ENCODE results near the gene PMFBP1.
"Not testable (repeated sequence)": the region's sequence is repeated elsewhere in the genome, so short reads cannot be mapped to it uniquely, and the experiment has no call there.

The PMFBP1 gene

DNA sequence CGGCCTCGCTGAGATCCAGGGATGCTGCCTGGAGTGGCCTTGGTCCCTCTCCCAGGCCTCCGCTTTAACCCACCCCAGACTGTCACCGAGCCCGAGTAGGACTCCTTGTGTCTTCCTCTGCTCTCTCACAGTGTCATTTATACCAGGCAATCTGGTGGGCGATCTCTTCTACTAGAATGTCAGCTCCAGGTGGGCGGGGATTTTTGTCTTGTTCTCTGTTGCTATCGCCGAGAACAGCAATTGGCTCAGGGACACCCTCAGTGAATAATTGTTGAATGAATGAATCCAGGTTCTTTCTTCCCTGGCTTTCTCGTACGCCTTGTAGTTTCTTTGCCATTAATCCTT lies 77.7 kb downstream of the PMFBP1 start:
- no peak for DNase-seq

- DNase-seq, result peak; percentile 99
Measured at GRCh38 chr16:72093448-72094265, 78.3 kb downstream of the PMFBP1 start, which contains the start of the genes DHX38 and TXNL4B. Gene DHX38, plus strand, starts transcription at chr16:72093847. Its CDS starts 2,311 bp downstream, at chr16:72096158. Gene TXNL4B, minus strand, starts transcription at chr16:72093620. Its CDS starts 2,871 bp downstream, at chr16:72090749.

DNA sequence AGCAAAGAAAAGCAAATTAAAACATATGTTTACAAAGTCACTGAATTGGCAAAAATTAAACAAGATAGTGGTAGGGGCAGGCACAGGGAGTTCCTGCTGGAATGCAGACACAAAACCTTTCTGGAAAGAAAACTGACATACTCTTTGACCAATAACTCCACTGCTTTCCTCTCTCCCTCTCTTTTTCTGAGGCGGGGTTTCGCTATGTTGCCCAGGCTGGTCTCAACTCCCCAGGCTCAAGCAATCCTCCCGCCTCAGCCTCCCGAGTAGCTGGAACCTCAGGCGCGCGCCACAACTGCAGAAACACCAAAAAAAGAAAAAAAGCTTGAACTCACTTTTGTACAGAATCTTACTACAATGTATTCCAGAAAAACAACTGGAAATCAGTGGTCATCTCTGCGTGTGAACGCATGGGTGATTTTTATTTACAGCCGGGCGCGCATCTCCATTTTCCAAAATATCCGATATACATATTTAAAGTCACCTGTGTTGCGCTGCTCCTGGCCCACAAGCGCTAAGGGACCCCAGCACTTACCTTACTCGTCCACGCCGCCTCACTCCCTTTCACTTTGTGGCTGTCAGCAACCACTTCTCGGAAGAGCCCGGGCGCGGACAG lies 79.0 kb downstream of the PMFBP1 start:
- peak; percentile 53 for DNase-seq

- DNase-seq, result no peak
Measured at GRCh38 chr16:72091217-72091616, 80.7 kb downstream of the PMFBP1 start.

DNA sequence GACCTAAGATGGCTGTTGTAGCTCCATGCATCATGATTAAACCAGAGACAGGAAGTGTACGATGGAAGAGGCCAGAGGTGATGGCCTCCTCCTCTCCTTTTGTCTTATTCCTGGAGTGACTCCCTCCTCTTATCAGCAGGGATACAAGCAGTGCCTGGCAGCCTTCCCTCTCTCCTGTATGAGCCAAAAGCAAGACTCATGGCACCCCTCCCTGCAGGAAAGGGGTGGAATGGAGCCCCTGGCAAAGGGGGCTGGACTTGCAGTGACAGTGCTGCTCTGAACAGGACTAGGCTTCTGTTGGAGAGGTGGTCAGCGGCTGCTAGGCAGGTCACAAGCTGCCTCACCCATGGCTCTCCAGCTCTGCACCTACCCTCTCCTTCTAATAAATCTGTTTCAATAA lies 87.0 kb downstream of the PMFBP1 start:
- no peak for DNase-seq

DNA sequence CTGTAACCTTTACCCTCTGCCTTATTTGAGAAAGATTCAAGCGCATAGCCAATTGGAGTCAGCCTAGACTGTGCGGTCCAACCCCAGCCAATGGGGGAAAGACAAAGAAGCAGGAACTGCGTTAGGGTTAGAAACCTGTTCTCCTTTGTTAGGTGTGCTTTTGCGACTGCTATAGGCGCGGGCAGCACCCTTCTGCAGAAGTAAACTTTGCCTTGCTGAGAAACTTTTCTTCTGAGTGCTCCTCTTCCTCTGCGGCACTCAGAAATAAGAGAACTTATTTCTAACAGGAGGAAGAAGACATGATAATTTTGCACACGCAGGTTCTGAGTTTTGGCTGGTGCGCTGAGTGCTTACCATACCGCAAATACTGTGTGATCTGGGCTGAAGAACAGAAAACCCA lies 87.5 kb downstream of the PMFBP1 start:
- no peak for DNase-seq

DNA sequence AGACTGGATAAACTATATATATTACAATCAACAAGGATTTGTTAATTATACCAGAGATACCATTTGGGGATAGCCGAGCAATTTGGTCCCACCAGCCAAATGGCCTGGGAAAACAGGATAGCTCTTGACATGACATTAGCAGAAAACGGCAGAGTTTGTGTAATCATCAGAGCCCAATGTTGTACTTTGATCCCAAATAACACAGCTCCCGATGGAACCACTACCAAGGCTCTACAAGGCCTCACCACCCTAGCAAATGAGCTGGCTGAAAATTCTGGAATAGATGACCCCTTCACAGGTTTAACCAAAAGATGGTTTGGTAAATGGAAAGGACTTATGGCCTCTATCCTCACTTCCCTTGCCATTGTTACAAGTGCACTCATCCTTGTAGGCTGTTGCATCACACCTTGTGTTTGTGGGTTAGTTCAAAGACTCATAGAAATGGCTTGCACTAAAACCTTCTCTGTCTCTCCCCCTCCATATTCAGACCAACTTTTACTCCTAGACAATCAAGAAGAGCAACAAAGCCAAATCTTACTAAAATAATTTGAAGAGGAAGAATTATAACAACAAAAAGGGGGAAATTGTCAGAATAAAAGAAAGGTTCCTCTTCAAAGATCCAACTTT lies 88.1 kb downstream of the PMFBP1 start:
- DNase-seq, result no peak

GRCh38 chr16:72076991-72077706 lies 94.8 kb downstream of the PMFBP1 start:
- not testable (repeated sequence) for DNase-seq

DNA sequence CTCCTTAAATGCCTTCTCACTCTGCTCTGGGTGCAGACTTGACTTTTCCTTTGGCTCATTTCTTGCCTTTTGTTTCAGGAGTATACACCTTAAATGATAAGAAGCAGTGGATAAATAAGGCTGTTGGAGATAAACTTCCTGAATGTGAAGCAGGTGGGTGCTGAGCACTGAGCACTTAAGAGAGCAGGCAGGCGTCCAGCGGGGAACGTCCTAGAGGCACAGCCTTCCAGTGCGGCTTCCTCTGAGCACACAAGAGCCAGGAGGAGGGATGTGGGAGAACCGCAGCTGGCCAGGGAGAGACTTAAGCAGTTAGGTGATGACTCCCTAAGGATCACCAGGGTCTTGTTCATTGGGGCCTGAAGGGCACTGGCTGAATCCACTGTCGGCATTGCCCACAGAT lies 96.9 kb downstream of the PMFBP1 start:
- DNase-seq, result peak; percentile 68

- DNase-seq, result peak; percentile 90
Measured at GRCh38 chr16:72073560-72074230, 98.3 kb downstream of the PMFBP1 start.

GRCh38 chr16:72072514-72073342 lies 99.2 kb downstream of the PMFBP1 start:
- DNase-seq, result peak; percentile 86

Data from eye (tissue), 1 donor.